Globus pallidus (tissue), 1 donor: ENCODE measurements around the gene GABRQ.
"Not testable (repeated sequence)": the region's sequence is repeated elsewhere in the genome, so short reads cannot be mapped to it uniquely, and the experiment has no call there.

ENCODE experiments used
- DNase-seq: peaks from one replicate; pipeline ENCODE4 v3.0.0-alpha.2; 2015; ENCODE audit warnings: low spot score

Gene GABRQ

GRCh38 chrX:152658302-152658701 is 20.6 kb downstream of the GABRQ start:
- DNase-seq, result no peak

DNA sequence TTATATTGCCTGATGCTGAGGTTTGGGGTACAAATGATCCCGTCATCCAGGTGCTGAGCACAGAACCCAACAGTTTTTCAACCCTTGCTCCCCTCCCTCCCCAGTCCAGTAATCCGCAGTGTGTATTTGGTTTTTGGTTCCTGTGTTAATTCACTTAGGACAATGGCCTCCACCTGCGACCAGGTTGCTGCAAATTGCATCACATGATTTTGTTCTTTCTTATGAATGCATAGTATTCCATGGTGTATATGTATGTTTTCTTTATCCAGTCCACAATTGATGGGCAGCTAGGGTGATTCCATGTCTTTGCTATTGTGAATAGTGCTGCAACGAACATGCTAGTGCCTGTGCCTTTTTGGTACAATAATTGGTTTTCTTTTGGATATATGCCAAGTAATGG is 25.4 kb downstream of the GABRQ start:
- DNase-seq, result no peak

DNA sequence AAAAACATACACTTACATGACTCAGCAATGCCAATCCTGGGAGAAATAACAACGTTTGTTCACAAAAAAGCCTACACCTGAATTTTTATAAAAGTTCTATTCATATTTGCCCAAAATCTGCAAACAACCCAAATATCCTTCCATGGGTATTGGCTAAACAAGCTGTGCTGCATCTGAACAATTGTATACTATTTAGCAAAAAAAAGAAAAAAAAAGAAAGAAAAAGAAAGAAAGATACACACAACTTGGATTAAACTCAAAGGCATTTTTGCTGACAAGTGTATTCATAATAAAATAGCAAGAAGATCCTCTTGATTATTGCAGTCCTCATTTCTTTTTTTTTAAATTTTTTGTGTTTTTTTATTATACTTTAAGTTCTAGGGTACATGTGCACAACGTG is 36.4 kb downstream of the GABRQ start:
- DNase-seq, result no peak

GRCh38 chrX:152674652-152675051 is 37.0 kb downstream of the GABRQ start:
- not testable (repeated sequence) for DNase-seq

DNA sequence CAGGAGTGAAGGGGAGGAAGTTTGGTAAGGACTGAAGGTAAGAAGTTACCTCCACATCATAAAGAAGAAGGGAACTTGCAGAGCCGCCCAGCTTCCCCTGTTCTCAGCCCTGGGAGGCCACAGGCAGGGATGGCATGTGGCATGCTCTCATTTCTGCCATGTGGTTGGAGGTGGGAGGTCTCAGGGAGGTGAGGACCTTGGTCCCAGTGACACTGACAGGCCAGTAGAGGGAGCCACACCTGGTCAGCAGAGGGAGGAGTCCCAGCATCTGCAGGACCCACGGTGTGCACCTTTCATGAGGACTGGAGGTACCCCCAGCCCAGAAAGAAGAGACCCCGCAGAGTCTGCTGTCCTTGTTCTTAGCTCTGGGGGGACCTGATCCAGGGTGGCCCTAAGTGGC is 43.3 kb downstream of the GABRQ start:
- not testable (repeated sequence) for DNase-seq

GRCh38 chrX:152697952-152698931 is 60.5 kb downstream of the GABRQ start, which contains the start of gene MAGEA3:
MAGEA3 (plus strand) TSS chrX:152698794; CDS start chrX:152700833, 2,039 bp downstream.
- DNase-seq, result not testable (repeated sequence)

GRCh38 chrX:152700390-152700789 is 62.7 kb downstream of the GABRQ start:
- DNase-seq, result not testable (repeated sequence)

GRCh38 chrX:152706500-152706899 is 68.8 kb downstream of the GABRQ start:
- DNase-seq, result not testable (repeated sequence)
